Esophagus squamous epithelium (tissue), 4 donors: ENCODE results near the gene ARHGAP45.

Source experiments
- CTCF ChIP-seq, 6 experiments: fragments of 450-650 bp in 4 of 6; fragments of 200-600 bp in 2 of 6; sonication (generic) in 2 of 6; IDR thresholded peaks; one replicate each; pipeline ENCODE4 v1.5.1; 2016 to 2019; ENCODE audit warnings: antibody characterized with exemption in 6 of 6, mild to moderate bottlenecking in 4 of 6, moderate library complexity in 4 of 6
- POLR2A ChIP-seq, 4 donors: fragments of 450-650 bp; IDR thresholded peaks; one replicate each; pipeline ENCODE4 v1.6.1; 2017; ENCODE audit warnings: antibody characterized with exemption in 4 of 4, mild to moderate bottlenecking in 4 of 4, moderate library complexity in 3 of 4

GRCh38 chr19:1094978-1095701 is 28.2 kb downstream of the ARHGAP45 start, which contains the start of gene POLR2E:
- peak in 1 of 6 experiments; percentile 11 for TF ChIP-seq CTCF (IDR thresholded peaks at IDR 0.05)
- peak in 3 of 4 donors; percentile 71 to 93 (median 78) for TF ChIP-seq POLR2A (IDR thresholded peaks at IDR 0.05)
